Progenitor cell of endocrine pancreas (in vitro differentiated cells): ENCODE data around the gene CST8. TPM values are rescaled to one million over a fixed set of nuclear protein-coding genes. Genes with fewer than 3 reads are reported as not detected.

Experiments used
- DNase-seq: peaks from one replicate; pipeline ENCODE4 v3.0.0; 2021; ENCODE audit warnings: low spot score; ENCODE audit not compliant: unreplicated experiment
- H3K27ac Mint-ChIP-seq: 2 replicates; pipeline ENCODE4 v1.8.0; 2021; ENCODE audit warnings: mild to moderate bottlenecking, moderate library complexity, mixed read lengths
- H3K27me3 Mint-ChIP-seq: 2 replicates; pipeline ENCODE4 v1.8.0; 2021; ENCODE audit warnings: mixed read lengths
- H3K36me3 Mint-ChIP-seq: 2 replicates; pipeline ENCODE4 v1.8.0; 2022; ENCODE audit warnings: mixed read lengths; ENCODE audit not compliant: insufficient read depth
- H3K4me1 Mint-ChIP-seq: 2 replicates; pipeline ENCODE4 v1.8.0; 2021; ENCODE audit warnings: low read depth, mixed read lengths
- H3K4me3 Mint-ChIP-seq: 2 replicates; pipeline ENCODE4 v1.8.0; 2021; ENCODE audit warnings: low read depth, mild to moderate bottlenecking, moderate library complexity, mixed read lengths
- H3K9me3 Mint-ChIP-seq: 2 replicates; pipeline ENCODE4 v1.8.0; 2021; ENCODE audit warnings: low read depth, mixed read lengths
- CTCF ChIP-seq: fragments of 200-600 bp; sonication (generic); IDR thresholded peaks from one replicate; pipeline ENCODE4 v1.5.0; 2021; ENCODE audit warnings: antibody characterized with exemption, mild to moderate bottlenecking; ENCODE audit not compliant: unreplicated experiment
- total RNA-seq: library from RNA; stranded (reverse); gene quantifications from 2 replicates; pipeline ENCODE4 v1.2.1, GENCODE V29; 2021

CST8 gene
- total RNA-seq, 1 donor from 2014 or later: not detected

DNA sequence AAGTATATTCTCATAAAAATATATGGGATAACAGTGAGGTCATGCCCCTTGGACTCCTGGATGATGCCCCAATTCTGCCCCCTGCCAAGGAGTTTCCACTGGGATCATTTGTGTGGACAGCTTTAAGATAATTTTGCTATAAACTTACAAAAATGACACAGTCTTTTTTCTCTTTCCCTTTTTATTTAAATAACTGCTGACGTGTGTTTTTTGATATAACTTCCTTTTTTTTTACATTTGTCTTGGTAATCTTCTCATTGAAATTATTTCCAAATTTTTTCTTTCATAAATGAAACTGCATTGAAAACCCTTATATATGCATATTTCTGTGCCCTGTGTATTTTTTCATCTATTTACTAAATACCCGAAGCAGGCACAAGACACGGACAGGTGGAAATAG lies 46.1 kb downstream of the CST8 start:
- TF ChIP-seq CTCF: no peak
- no peak overlapping the region for H3K4me3 Mint-ChIP-seq
- H3K9me3 Mint-ChIP-seq: no peaks in the 10 kb centered on the region
- no peaks in the 10 kb centered on the region for H3K27me3 Mint-ChIP-seq
- DNase-seq: no peak
- H3K36me3 Mint-ChIP-seq: no peaks in the 10 kb centered on the region
- no peak overlapping the region for H3K27ac Mint-ChIP-seq
- H3K4me1 Mint-ChIP-seq: no peaks in the 10 kb centered on the region

DNA sequence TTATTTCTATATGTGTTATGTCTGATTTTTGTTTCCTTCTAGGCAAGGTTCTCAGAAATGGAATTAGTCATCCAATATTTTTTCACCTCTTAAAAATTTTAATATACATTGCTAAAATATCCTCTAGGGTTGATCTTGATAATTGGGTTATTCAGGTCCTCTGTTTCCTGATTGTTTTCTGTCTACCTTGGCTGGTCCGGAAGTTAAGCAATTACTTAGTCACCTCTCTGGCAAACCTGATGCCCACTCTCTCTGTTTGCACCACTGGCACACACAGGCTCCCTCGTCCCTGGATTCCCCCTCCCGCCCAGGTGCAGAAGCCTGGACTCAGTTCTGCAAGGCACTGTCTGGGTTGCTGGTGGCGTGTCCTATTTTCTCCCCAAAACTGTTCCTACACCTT lies 49.7 kb downstream of the CST8 start:
- Mint-ChIP-seq H3K27ac (no peak overlapping the region), H3K4me3 (no peak overlapping the region), H3K27me3 (peaks cover 3% of the 10 kb centered on the region), H3K9me3 (no peaks in the 10 kb centered on the region), H3K4me1 (no peaks in the 10 kb centered on the region), H3K36me3 (no peaks in the 10 kb centered on the region)
- DNase-seq: no peak
- TF ChIP-seq CTCF: no peak

DNA sequence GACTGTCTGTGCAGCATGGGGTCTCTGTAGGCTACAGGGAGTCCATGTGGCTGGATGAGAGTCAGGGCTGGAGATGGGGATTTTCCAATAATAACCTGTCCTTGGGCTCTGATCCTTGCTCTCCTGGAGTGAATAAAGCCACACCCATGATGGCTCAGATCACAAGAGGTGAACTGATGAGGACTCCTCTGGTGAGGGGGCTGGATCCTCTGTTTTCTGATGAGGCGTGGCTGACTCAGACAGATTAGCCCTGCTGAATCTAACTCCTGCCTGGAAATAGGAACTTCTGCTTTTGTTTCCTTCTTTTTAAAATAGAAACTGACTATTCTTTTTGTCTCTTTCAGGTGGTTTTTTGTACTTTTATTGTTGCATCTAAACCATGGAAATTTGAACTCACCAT lies 50.4 kb downstream of the CST8 start:
- no peak for DNase-seq
- H3K36me3 Mint-ChIP-seq: no peaks in the 10 kb centered on the region
- no peak overlapping the region for H3K27ac Mint-ChIP-seq

GRCh38 chr20:23541776-23542175 lies 50.9 kb downstream of the CST8 start:
- peaks cover 3% of the 10 kb centered on the region for H3K27me3 Mint-ChIP-seq
- H3K4me3 Mint-ChIP-seq: no peak overlapping the region

More for the DNA sequence above, 50.4 kb downstream of the CST8 start:
- Mint-ChIP-seq H3K4me3 (no peak overlapping the region), H3K27me3 (peaks cover 3% of the 10 kb centered on the region), H3K4me1 (no peaks in the 10 kb centered on the region), H3K9me3 (no peaks in the 10 kb centered on the region)
- TF ChIP-seq CTCF: no peak

DNA sequence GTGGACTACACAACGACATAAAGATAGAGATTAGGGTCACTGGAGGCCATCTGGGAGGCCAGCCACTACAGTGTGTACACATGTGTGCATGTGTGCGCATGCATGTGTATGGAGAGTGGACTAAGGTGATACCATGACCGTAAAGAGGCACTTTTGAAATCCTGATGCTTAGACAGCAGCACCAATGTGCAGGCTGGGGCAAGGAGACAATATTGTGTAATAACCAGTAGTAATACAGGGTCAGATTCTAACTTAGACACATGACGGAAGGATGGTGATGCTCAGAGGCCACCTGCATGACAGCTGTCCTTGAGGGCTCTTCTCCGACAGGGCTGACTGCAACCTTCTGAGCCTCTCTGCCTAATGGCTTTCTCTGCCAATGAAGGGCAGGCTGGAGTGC lies 51.9 kb downstream of the CST8 start:
- Mint-ChIP-seq H3K27ac (no peak overlapping the region), H3K4me3 (no peak overlapping the region), H3K4me1 (peaks cover 6% of the 10 kb centered on the region), H3K27me3 (peaks cover 3% of the 10 kb centered on the region), H3K9me3 (no peaks in the 10 kb centered on the region), H3K36me3 (no peaks in the 10 kb centered on the region)
- DNase-seq: no peak
- TF ChIP-seq CTCF: no peak

More at GRCh38 chr20:23541776-23542175, 50.9 kb downstream of the CST8 start:
- Mint-ChIP-seq H3K4me1 (peaks cover 3% of the 10 kb centered on the region), H3K36me3 (no peaks in the 10 kb centered on the region), H3K27ac (no peak overlapping the region), H3K9me3 (no peaks in the 10 kb centered on the region)
- TF ChIP-seq CTCF: no peak
- DNase-seq: no peak
